B cell (primary cell): ENCODE results near the gene DIP2A. TPM values are rescaled to one million over a fixed set of nuclear protein-coding genes. Genes with fewer than 3 reads are reported as not detected.

Source experiments
- ATAC-seq: fragments of 200-7000 bp; cut with Tn5 transposase; one replicate; pipeline ENCODE4 v1.10.0; 2021; ENCODE audit warnings: low read depth, mild to moderate bottlenecking, moderate number of reproducible peaks, moderate library complexity
- CTCF ChIA-PET: fragments of 350-600 bp; sonication (Branson Sonifier 250); formaldehyde crosslinking; loops from one replicate; lab custom pipeline; 2021; ENCODE audit warnings: antibody characterized with exemption, inconsistent platforms; lab: Charles Lee
- POLR2A ChIA-PET: fragments of 350-600 bp; sonication (Branson Sonifier 250); formaldehyde crosslinking; loops from one replicate; lab custom pipeline; 2021; ENCODE audit warnings: antibody characterized with exemption; lab: Charles Lee
- DNase-seq: peaks from one replicate; pipeline ENCODE4 v3.0.0; 2013
- H2AFZ ChIP-seq: 2 replicates; pipeline ENCODE4 v1.6.1; 2012; ENCODE audit warnings: mild to moderate bottlenecking, low read depth, low read length; ENCODE audit not compliant: insufficient read depth, poor library complexity, severe bottlenecking
- H3K27ac ChIP-seq, 2 donors: 1 replicate in 1 of 2; 2 replicates in 1 of 2; pipeline ENCODE4 v1.5.1; 2012 to 2013; ENCODE audit warnings: low read length in 2 of 2, mild to moderate bottlenecking in 2 of 2, moderate library complexity in 1 of 2
- H3K27me3 ChIP-seq, 4 experiments: fragments of 200-600 bp in 1 of 4; sonication (generic) in 1 of 4; replicated peaks in 1 of 4; 1 replicate in 2 of 4; 2 replicates in 2 of 4; pipeline versions ENCODE4 v1.6.1 to v1.7.0; 2013 to 2016; ENCODE audit warnings: low read length in 3 of 4, mild to moderate bottlenecking in 2 of 4, mixed read lengths in 1 of 4, moderate library complexity in 1 of 4; ENCODE audit not compliant: insufficient read depth in 4 of 4, control insufficient read depth in 3 of 4; ENCODE audit errors: control extremely low read depth in 1 of 4
- H3K36me3 ChIP-seq, 2 experiments: replicated peaks in 1 of 2; 1 replicate in 1 of 2; 2 replicates in 1 of 2; pipeline versions ENCODE4 v1.6.1 to v1.7.1; 2013; ENCODE audit warnings: low read length in 1 of 2; ENCODE audit not compliant: insufficient read depth in 2 of 2, control insufficient read depth in 1 of 2; ENCODE audit errors: control extremely low read depth in 1 of 2, extremely low read depth in 1 of 2
- H3K4me1 ChIP-seq, 2 donors: fragments of 200-600 bp in 1 of 2; sonication (generic) in 1 of 2; 1 replicate in 1 of 2; 2 replicates in 1 of 2; pipeline versions ENCODE4 v1.5.1 to v1.6.1; 2013 to 2017; ENCODE audit warnings: low read length in 2 of 2; ENCODE audit not compliant: control insufficient read depth in 2 of 2, insufficient read depth in 2 of 2
- H3K4me2 ChIP-seq: replicated peaks from 2 replicates; pipeline ENCODE3; 2012; ENCODE audit warnings: mild to moderate bottlenecking, low read depth, low read length; ENCODE audit not compliant: poor library complexity, severe bottlenecking
- H3K4me3 ChIP-seq, 5 experiments: fragments of 200-600 bp in 1 of 5; sonication (generic) in 1 of 5; 1 replicate in 3 of 5; 2 replicates in 2 of 5; pipeline versions ENCODE4 v1.5.1 to v1.7.0; 2011 to 2016; ENCODE audit warnings: low read length in 4 of 5, mild to moderate bottlenecking in 4 of 5, low read depth in 2 of 5, control low read depth in 1 of 5, moderate library complexity in 1 of 5; ENCODE audit not compliant: insufficient read depth in 1 of 5; ENCODE audit errors: control extremely low read depth in 1 of 5, extremely low read depth in 1 of 5
- H3K79me2 ChIP-seq: fragments of 200-600 bp; sonication (generic); one replicate; pipeline ENCODE4 v1.6.0; 2016; ENCODE audit warnings: low read length; ENCODE audit not compliant: control insufficient read depth, insufficient read depth
- H3K9ac ChIP-seq: fragments of 200-600 bp; sonication (generic); 2 replicates; pipeline ENCODE4 v1.6.1; 2017; ENCODE audit warnings: mild to moderate bottlenecking, low read length, moderate library complexity
- H3K9me3 ChIP-seq, 3 donors: one replicate each; pipeline versions ENCODE4 v1.6.1 to v1.7.1; 2013; ENCODE audit warnings: low read length in 2 of 3; ENCODE audit not compliant: control insufficient read depth in 2 of 3, insufficient read depth in 1 of 3; ENCODE audit errors: control extremely low read depth in 1 of 3
- H4K20me1 ChIP-seq: 2 replicates; pipeline ENCODE4 v1.6.0; 2012; ENCODE audit warnings: mild to moderate bottlenecking, low read length; ENCODE audit not compliant: insufficient read depth, control insufficient read depth, poor library complexity, severe bottlenecking
- H3K27ac Mint-ChIP-seq: one replicate; pipeline ENCODE4 v1.8.0; 2021; ENCODE audit warnings: mixed read lengths
- H3K27me3 Mint-ChIP-seq: one replicate; pipeline ENCODE4 v1.8.0; 2021; ENCODE audit warnings: mixed read lengths
- H3K4me1 Mint-ChIP-seq: one replicate; pipeline ENCODE4 v1.8.0; 2021; ENCODE audit warnings: mixed read lengths
- H3K4me3 Mint-ChIP-seq: one replicate; pipeline ENCODE4 v1.8.0; 2021; ENCODE audit warnings: mixed read lengths
- H3K9me3 Mint-ChIP-seq: one replicate; pipeline ENCODE4 v1.8.0; 2022; ENCODE audit warnings: mixed read lengths; ENCODE audit not compliant: insufficient read depth
- CTCF ChIP-seq: fragments of 200-600 bp; IDR thresholded peaks from one replicate; pipeline ENCODE4 v1.8.0; 2022; ENCODE audit warnings: antibody characterized with exemption, mild to moderate bottlenecking
- EZH2 ChIP-seq: IDR thresholded peaks from 2 replicates; pipeline ENCODE4 v1.6.1; 2012; ENCODE audit warnings: borderline replicate concordance, low read depth, mild to moderate bottlenecking, moderate library complexity, low read length; ENCODE audit not compliant: insufficient read depth, poor library complexity, severe bottlenecking
- WGBS: methylation state at CpG from one replicate; pipeline ENCODE4 v1.1.5; 2013; ENCODE audit warnings: missing lambda C conversion rate; ENCODE audit not compliant: insufficient coverage; 5-methylcytosine and 5-hydroxymethylcytosine counted together
- intact Hi-C: fragments of 100-400 bp; cut with micrococcal nuclease; formaldehyde crosslinking; loops from one replicate; pipeline ENCODE4 v1.10.0; 2022
- polyA plus RNA-seq: library from polyadenylated mRNA; depleted of rRNA; stranded (reverse); fragments of >200 nt; gene quantifications from 2 replicates; pipeline ENCODE4 v1.2.3, GENCODE V29; 2012
- total RNA-seq, 2 donors: library from RNA; stranded (reverse); fragments of 120-200 nt in 1 of 2; gene quantifications; 1 replicate in 1 of 2; 2 replicates in 1 of 2; pipeline versions ENCODE4 v1.2.3 to v1.2.4, GENCODE V29; 2013 to 2022

Gene DIP2A
- total and polyA plus RNA-seq, 2 donors (not counting 1 experiment from before 2014, with no cell fraction given) = 40.4 to 59.0 TPM

GRCh38 chr21:46551636-46552241 is 93.0 kb downstream of the DIP2A start:
- peak; percentile 58 for ATAC-seq
- peak overlapping the region; percentile 90 for H3K27ac Mint-ChIP-seq
- Histone ChIP-seq H3K4me3 (peak overlapping the region in 4 of 5 experiments; percentile 4 to 30 (median 23)), H3K9me3 (peaks cover 0 to 7% (median 0%) of the 10 kb centered on the region in 3 donors), H2AFZ (peak overlapping the region; percentile 60), H3K4me1 (peaks cover 27 to 35% of the 10 kb centered on the region in 2 donors), H3K4me2 (peak overlapping the region; percentile 65), H3K9ac (peak overlapping the region; percentile 30), H4K20me1 (no peaks in the 10 kb centered on the region), H3K27me3 (no peaks in the 10 kb centered on the region), H3K36me3 (peaks cover 0 to 24% of the 10 kb centered on the region in 2 experiments), H3K27ac (peak overlapping the region; percentile 51 to 75), H3K79me2 (no peaks in the 10 kb centered on the region)
- peaks cover 23% of the 10 kb centered on the region for H3K4me1 Mint-ChIP-seq
- TF ChIP-seq EZH2 (no peak), CTCF (no peak)
- ChIA-PET POLR2A (interaction anchor here (1.0 kb wide), 1 partner anchor 84 kb away, joined by 3 read pairs; the partner anchor contains the start of gene PRMT2), CTCF (interaction anchor here (0.7 to 1.0 kb wide), 2 partner anchors 88 to 408 kb away, joined by 3 read pairs; no protein-coding TSS in a partner anchor)
- no peaks in the 10 kb centered on the region for H3K27me3 Mint-ChIP-seq
- H3K4me3 Mint-ChIP-seq = peak overlapping the region; percentile 76
- intact Hi-C loops = no loop called here
- H3K9me3 Mint-ChIP-seq = peaks cover 3% of the 10 kb centered on the region
- DNase-seq = peak; percentile 55
- WGBS = 23% methylated on average over 20 of the region's 24 CpGs

GRCh38 chr21:46552274-46552673 is 93.6 kb downstream of the DIP2A start:
- no peaks in the 10 kb centered on the region for H3K79me2 ChIP-seq
- peak overlapping the region in 1 of 2 donors; percentile 75 for H3K27ac ChIP-seq
- Mint-ChIP-seq H3K4me3 (peak overlapping the region; percentile 10), H3K9me3 (peaks cover 3% of the 10 kb centered on the region), H3K27me3 (no peaks in the 10 kb centered on the region), H3K27ac (peak overlapping the region; percentile 17), H3K4me1 (peaks cover 23% of the 10 kb centered on the region)
- no peaks in the 10 kb centered on the region for H4K20me1 ChIP-seq
- peak overlapping the region; percentile 65 for H3K4me2 ChIP-seq
- H3K36me3 ChIP-seq = peaks cover 0 to 23% of the 10 kb centered on the region in 2 experiments
- peak overlapping the region in 1 of 5 experiments; percentile 30 for H3K4me3 ChIP-seq
- H3K9me3 ChIP-seq = peaks cover 0 to 7% (median 0%) of the 10 kb centered on the region in 3 donors
- CTCF ChIA-PET = interaction anchor here (0.7 to 1.0 kb wide), 2 partner anchors 87 to 409 kb away, joined by 3 read pairs; no protein-coding TSS in a partner anchor
- 46% methylated on average over 2 of the region's 5 CpGs for WGBS
- peak overlapping the region; percentile 30 for H3K9ac ChIP-seq
- no peak overlapping the region for H2AFZ ChIP-seq
- H3K27me3 ChIP-seq = no peaks in the 10 kb centered on the region
- no peak for TF ChIP-seq CTCF
- TF ChIP-seq EZH2 = no peak
- no peak for ATAC-seq
- DNase-seq = no peak
- peaks cover 27 to 35% of the 10 kb centered on the region in 2 donors for H3K4me1 ChIP-seq
- POLR2A ChIA-PET = interaction anchor here (1.0 kb wide), 1 partner anchor 83 kb away, joined by 3 read pairs; the partner anchor contains the start of gene PRMT2
- intact Hi-C loops = no loop called here
